Measurements from ENCODE around the gene LIMCH1.

The LIMCH1 gene

GRCh38 chr4:41561244-41561643, 23.3 kb downstream of the LIMCH1 start:
- TF ChIP-seq, protein P1, sequence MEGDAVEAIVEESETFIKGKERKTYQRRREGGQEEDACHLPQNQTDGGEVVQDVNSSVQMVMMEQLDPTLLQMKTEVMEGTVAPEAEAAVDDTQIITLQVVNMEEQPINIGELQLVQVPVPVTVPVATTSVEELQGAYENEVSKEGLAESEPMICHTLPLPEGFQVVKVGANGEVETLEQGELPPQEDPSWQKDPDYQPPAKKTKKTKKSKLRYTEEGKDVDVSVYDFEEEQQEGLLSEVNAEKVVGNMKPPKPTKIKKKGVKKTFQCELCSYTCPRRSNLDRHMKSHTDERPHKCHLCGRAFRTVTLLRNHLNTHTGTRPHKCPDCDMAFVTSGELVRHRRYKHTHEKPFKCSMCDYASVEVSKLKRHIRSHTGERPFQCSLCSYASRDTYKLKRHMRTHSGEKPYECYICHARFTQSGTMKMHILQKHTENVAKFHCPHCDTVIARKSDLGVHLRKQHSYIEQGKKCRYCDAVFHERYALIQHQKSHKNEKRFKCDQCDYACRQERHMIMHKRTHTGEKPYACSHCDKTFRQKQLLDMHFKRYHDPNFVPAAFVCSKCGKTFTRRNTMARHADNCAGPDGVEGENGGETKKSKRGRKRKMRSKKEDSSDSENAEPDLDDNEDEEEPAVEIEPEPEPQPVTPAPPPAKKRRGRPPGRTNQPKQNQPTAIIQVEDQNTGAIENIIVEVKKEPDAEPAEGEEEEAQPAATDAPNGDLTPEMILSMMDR (IDR thresholded peaks at IDR 0.05), result no peak
- Histone ChIP-seq H3K27ac (no peak overlapping the region), H3K4me3 (no peak overlapping the region)
- DNase-seq (ENCODE audit: low spot score), result no peak

- H3K4me3 ChIP-seq, result no peak overlapping the region
- TF ChIP-seq, protein P1 (IDR thresholded peaks at IDR 0.05), result no peak
- H3K27ac ChIP-seq, result peak overlapping the region in 1 of 2 donors; percentile 61
- no peak for DNase-seq (ENCODE audit: low spot score)
Observed at GRCh38 chr4:41567186-41567585, 29.2 kb downstream of the LIMCH1 start.

DNA sequence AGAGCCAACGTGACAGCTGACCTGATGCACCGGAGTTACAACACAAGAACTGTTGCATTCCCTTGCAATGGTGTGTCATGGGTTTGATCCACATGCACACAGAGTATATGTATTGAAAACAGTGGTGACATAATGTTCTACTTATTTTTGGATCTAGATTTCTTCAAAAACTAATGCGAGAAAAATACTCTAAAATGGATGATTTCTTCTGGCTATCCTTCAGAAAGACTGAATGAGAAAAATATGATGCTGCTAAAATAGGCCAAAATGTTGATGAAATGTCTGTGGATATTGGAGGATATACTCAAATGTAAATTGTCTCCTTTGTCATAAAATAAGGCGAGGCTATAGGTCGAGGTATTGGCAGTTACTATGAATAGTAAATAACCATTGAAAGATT, 30.4 kb downstream of the LIMCH1 start:
- no peak for DNase-seq (ENCODE audit: low spot score)
- Histone ChIP-seq H3K27ac (no peak overlapping the region), H3K4me3 (no peak overlapping the region)
- TF ChIP-seq, protein P1 (IDR thresholded peaks at IDR 0.05), result no peak

DNA sequence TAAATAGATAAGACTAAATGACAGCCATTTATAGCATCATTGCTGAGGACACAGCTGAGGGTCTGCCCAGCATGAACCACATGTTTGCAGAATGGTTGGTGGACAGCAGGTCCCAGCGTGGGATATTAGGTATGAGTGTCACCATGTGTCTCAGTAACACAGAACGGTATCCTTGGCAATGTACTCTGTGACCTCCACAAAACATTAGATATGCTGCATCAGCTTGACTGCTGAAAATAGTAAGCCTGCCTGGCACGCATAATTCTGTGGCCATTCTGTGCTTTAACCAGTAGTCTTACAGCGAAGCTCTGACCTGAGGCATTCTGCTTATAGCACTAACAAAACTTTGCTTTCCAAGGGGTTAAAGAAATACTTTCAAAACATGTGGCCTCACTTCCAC, 32.0 kb downstream of the LIMCH1 start:
- peak; percentile 80 for DNase-seq (ENCODE audit: low spot score)
- peak overlapping the region; percentile 44 to 60 for H3K27ac ChIP-seq
- TF ChIP-seq, protein P1 (IDR thresholded peaks at IDR 0.05), result no peak
- H3K4me3 ChIP-seq, result no peak overlapping the region

GRCh38 chr4:41571422-41571821, 33.5 kb downstream of the LIMCH1 start:
- H3K4me3 ChIP-seq, result no peak overlapping the region
- DNase-seq (ENCODE audit: low spot score), result no peak
- H3K27ac ChIP-seq, result peak overlapping the region in 1 of 2 donors; percentile 60
- TF ChIP-seq, protein P1 (IDR thresholded peaks at IDR 0.05), result no peak

- DNase-seq (ENCODE audit: low spot score), result no peak
- H3K4me3 ChIP-seq, result peak overlapping the region; percentile 46
- TF ChIP-seq, protein P1 (IDR thresholded peaks at IDR 0.05), result no peak
- peak overlapping the region; percentile 39 to 50 for H3K27ac ChIP-seq
Observed at GRCh38 chr4:41572516-41572915, 34.6 kb downstream of the LIMCH1 start.

GRCh38 chr4:41572956-41573355, 35.0 kb downstream of the LIMCH1 start:
- Histone ChIP-seq H3K4me3 (peak overlapping the region; percentile 46), H3K27ac (peak overlapping the region; percentile 39 to 50)
- no peak for DNase-seq (ENCODE audit: low spot score)
- TF ChIP-seq, protein P1 (IDR thresholded peaks at IDR 0.05), result no peak
